Activated CD8-positive, alpha-beta T cell treated with anti-CD3 and anti-CD28 coated beads for 36 hours (primary cell): ENCODE data around the gene SPINDOC. TPM values are rescaled to one million over a fixed set of nuclear protein-coding genes. Genes with fewer than 3 reads are reported as not detected.

Experiments used
- ATAC-seq: fragments of 200-7000 bp; cut with Tn5 transposase; one replicate; pipeline ENCODE4 v1.10.0; 2021; ENCODE audit warnings: mild to moderate bottlenecking, moderate library complexity
- CTCF ChIA-PET: fragments of 350-600 bp; sonication (Branson Sonifier 250); formaldehyde crosslinking; loops from one replicate; lab custom pipeline; 2021; ENCODE audit warnings: antibody characterized with exemption; lab: Charles Lee
- POLR2A ChIA-PET: fragments of 350-600 bp; sonication (Branson Sonifier 250); formaldehyde crosslinking; loops from one replicate; lab custom pipeline; 2021; ENCODE audit warnings: antibody characterized with exemption; lab: Charles Lee
- DNase-seq: peaks from one replicate; pipeline ENCODE4 v3.0.0-alpha.2; 2020
- H3K27ac Mint-ChIP-seq: one replicate; pipeline ENCODE4 v1.8.0; 2021; ENCODE audit warnings: mild to moderate bottlenecking, mixed read lengths
- H3K27me3 Mint-ChIP-seq: one replicate; pipeline ENCODE4 v1.8.0; 2021; ENCODE audit warnings: mixed read lengths
- H3K36me3 Mint-ChIP-seq: one replicate; pipeline ENCODE4 v1.8.0; 2021; ENCODE audit warnings: low read depth, mixed read lengths
- H3K4me1 Mint-ChIP-seq: one replicate; pipeline ENCODE4 v1.8.0; 2021; ENCODE audit warnings: low read depth, mixed read lengths
- H3K4me3 Mint-ChIP-seq: one replicate; pipeline ENCODE4 v1.8.0; 2021; ENCODE audit warnings: mild to moderate bottlenecking, moderate library complexity, mixed read lengths
- H3K9me3 Mint-ChIP-seq: one replicate; pipeline ENCODE4 v1.8.0; 2021; ENCODE audit warnings: mixed read lengths
- intact Hi-C: fragments of 100-400 bp; cut with micrococcal nuclease; formaldehyde crosslinking; loops from one replicate; pipeline ENCODE4 v1.10.0; 2022
- total RNA-seq, 2 experiments: library from RNA; stranded (reverse); gene quantifications; one replicate each; pipeline ENCODE4 v1.2.3, GENCODE V29; 2021
- TF ChIP-seq, protein P1 (sequence below): fragments of 200-600 bp; IDR thresholded peaks from one replicate; pipeline ENCODE4 v1.8.0; 2022; ENCODE audit warnings: antibody characterized with exemption, mild to moderate bottlenecking

SPINDOC gene
- total RNA-seq, 2 experiments from 2014 or later = 28.4 to 29.0 TPM

DNA sequence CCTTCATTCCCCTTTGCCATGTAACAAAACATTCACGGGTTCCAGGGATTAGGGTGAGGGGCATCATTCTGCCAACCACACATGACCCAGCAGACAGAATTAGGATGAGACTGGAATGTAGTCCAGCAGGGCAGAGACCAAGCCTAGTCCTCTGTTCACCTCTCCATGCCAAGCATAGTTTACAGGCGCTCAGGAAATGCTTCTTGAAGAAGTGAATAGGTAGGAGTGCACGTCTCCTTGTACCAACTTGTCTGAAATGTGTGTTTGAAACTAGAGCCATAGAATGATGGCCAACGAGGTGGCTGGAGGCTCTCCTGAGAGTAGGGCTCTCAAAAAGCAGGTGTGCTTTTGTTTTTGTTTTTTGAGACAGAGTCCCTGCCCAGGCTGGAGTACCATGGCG is 8.2 kb downstream of the SPINDOC start:
- CTCF ChIA-PET = interaction anchor here (1.5 kb wide), 1 partner anchor 15 kb away, joined by 4 read pairs; no protein-coding TSS in a partner anchor
- no peak for DNase-seq
- H3K9me3 Mint-ChIP-seq = no peaks in the 10 kb centered on the region
- no peaks in the 10 kb centered on the region for H3K27me3 Mint-ChIP-seq
- TF ChIP-seq, protein P1, sequence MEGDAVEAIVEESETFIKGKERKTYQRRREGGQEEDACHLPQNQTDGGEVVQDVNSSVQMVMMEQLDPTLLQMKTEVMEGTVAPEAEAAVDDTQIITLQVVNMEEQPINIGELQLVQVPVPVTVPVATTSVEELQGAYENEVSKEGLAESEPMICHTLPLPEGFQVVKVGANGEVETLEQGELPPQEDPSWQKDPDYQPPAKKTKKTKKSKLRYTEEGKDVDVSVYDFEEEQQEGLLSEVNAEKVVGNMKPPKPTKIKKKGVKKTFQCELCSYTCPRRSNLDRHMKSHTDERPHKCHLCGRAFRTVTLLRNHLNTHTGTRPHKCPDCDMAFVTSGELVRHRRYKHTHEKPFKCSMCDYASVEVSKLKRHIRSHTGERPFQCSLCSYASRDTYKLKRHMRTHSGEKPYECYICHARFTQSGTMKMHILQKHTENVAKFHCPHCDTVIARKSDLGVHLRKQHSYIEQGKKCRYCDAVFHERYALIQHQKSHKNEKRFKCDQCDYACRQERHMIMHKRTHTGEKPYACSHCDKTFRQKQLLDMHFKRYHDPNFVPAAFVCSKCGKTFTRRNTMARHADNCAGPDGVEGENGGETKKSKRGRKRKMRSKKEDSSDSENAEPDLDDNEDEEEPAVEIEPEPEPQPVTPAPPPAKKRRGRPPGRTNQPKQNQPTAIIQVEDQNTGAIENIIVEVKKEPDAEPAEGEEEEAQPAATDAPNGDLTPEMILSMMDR = no peak
- H3K4me3 Mint-ChIP-seq = no peak overlapping the region
- H3K36me3 Mint-ChIP-seq = peaks cover 54% of the 10 kb centered on the region
- ATAC-seq = no peak
- intact Hi-C loops = no loop called here
- H3K4me1 Mint-ChIP-seq = no peaks in the 10 kb centered on the region
- no peak overlapping the region for H3K27ac Mint-ChIP-seq
- POLR2A ChIA-PET = no interaction called here

DNA sequence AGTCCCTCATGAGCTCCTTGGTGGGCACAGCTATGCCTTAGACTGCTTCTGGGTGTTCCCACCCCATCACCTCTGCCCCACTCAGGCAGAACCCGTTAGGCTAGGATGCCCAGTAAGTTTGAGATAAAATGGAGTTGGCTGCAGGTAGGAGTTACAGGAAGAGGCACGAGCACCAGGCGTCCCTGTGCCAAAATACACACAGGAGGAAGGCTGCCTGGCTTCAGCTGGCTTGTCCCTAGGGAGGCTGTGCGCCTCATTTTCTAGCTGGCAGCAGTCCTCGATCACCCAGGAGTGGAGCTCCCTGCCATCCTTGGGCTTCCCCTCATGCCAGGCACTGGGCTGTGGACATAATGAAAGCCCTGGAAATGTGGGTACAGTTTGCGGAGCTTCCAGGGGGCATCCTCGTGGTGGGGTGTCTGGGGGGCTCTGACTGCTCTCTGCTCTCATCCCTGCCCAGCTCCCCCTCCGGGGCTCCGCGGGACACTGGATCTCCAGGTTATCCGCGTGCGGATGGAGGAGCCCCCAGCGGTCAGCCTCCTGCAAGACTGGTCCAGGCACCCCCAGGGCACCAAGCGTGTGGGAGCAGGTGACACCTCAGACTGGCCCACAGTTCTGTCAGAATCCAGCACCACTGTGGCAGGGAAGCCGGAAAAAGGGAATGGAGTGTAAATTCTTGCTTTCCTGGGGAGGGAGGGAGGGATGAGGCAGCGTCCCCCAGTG is 13.4 kb downstream of the SPINDOC start:
- intact Hi-C loops = no loop called here
- Mint-ChIP-seq H3K4me3 (no peak overlapping the region), H3K36me3 (peaks cover 24% of the 10 kb centered on the region), H3K4me1 (no peaks in the 10 kb centered on the region), H3K27me3 (no peaks in the 10 kb centered on the region), H3K27ac (no peak overlapping the region), H3K9me3 (no peaks in the 10 kb centered on the region)
- ATAC-seq = no peak
- TF ChIP-seq, protein P1 = no peak
- ChIA-PET CTCF (interaction anchor here (2.8 kb wide), 1 partner anchor 10 kb away, joined by 13 read pairs; no protein-coding TSS in a partner anchor), POLR2A (interaction anchor here (0.6 to 0.9 kb wide), 2 partner anchors 60 to 128 kb away, joined by 3 read pairs; no protein-coding TSS in a partner anchor)
- no peak for DNase-seq

DNA sequence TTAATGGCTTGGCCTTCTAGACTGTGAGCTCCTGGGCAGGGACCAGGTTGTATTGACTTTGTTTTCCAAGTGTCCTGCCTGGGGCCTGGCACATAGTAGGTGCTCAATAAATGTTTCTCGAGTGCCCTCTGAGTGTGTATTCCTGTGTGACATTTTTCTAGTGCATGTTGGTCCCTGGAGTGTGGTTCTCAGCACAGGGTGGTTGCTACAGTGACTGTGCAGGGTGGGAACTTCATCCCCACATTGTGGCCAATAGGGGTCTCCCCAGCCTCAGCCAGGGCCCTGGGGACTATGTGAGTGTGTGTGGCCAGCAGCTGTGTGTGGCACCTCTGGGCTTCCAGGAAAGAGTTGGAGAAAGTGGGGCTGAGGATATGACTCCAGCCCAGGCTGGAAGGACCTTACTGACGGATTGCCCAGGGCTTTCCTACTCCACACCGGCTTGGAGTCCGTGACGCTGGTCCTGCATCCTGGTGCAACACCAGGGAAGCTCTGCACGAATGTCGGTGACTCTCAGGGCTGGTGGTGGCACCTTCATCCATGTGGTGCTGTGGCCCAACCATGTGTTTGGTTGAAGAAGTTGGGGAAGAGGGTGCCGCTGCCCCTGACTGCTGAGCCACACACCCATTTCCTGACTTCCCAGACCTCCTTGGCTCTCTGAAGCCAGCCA is 16.7 kb downstream of the SPINDOC start:
- H3K4me1 Mint-ChIP-seq = no peaks in the 10 kb centered on the region
- no peaks in the 10 kb centered on the region for H3K27me3 Mint-ChIP-seq
- ATAC-seq (peak; percentile 65), DNase-seq (peak; percentile 37)
- CTCF ChIA-PET = interaction anchor here (1.1 to 1.3 kb wide), 4 partner anchors 13 to 117 kb away, joined by 3 to 4 read pairs (median 4); partner anchors contain the start of gene ZFTA
- TF ChIP-seq, protein P1 = peak; percentile 12
- H3K27ac Mint-ChIP-seq = no peak overlapping the region
- no peaks in the 10 kb centered on the region for H3K9me3 Mint-ChIP-seq
- H3K36me3 Mint-ChIP-seq = peaks cover 4% of the 10 kb centered on the region
- POLR2A ChIA-PET = interaction anchor here (0.9 to 1.0 kb wide), 3 partner anchors 63 to 148 kb away, joined by 3 read pairs; no protein-coding TSS in a partner anchor
- H3K4me3 Mint-ChIP-seq = no peak overlapping the region
- intact Hi-C loops = loop anchor here (10.0 kb wide), 1 partner anchor 315 kb away; no protein-coding TSS in a partner anchor

DNA sequence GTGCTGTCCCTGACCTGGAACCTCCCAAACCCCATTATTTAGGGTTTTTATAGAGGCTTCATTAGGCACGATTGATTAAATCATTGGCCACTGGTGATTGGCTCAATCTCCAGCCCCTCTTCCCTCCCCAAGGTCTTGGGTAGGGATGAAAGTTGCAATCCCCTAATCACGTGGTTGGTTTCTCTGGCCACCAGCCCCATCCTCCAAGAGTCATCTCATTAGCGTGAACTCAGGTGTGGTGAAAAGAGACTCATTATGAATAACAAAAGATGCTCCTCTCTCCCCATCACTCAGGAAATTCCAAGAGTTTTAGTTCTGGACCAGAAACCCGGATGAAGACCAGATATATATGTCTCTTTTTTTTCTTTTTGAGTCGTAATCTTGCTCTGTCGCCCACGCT is 18.1 kb downstream of the SPINDOC start:
- ATAC-seq (no peak), DNase-seq (no peak)
- Mint-ChIP-seq H3K36me3 (peaks cover under 1% of the 10 kb centered on the region), H3K27ac (no peak overlapping the region), H3K9me3 (no peaks in the 10 kb centered on the region), H3K27me3 (no peaks in the 10 kb centered on the region), H3K4me3 (no peak overlapping the region), H3K4me1 (no peaks in the 10 kb centered on the region)
- ChIA-PET POLR2A (no interaction called here), CTCF (interaction anchor here (1.3 to 8.9 kb wide), 2 partner anchors 63 to 115 kb away, joined by 3 to 146 read pairs; partner anchors contain the start of gene ZFTA)
- intact Hi-C loops = loop anchor here (10.0 kb wide), 1 partner anchor 313 kb away; no protein-coding TSS in a partner anchor
- TF ChIP-seq, protein P1 = no peak
